GM12892 (cell line): ENCODE measurements around the gene AP5B1.

Experiments
- POLR2A ChIP-seq: IDR thresholded peaks from 2 replicates; pipeline ENCODE4 v1.6.1; 2011; ENCODE audit warnings: low read depth, low read length, control low read depth
- POLR2AphosphoS5 ChIP-seq: IDR thresholded peaks from 2 replicates; pipeline ENCODE4 v1.6.1; 2011; ENCODE audit warnings: low read depth, low read length, control low read depth
- TAF1 ChIP-seq: IDR thresholded peaks from 2 replicates; pipeline ENCODE4 v1.6.1; 2011; ENCODE audit warnings: low read depth, mild to moderate bottlenecking, control low read depth, low read length, borderline replicate concordance

DNA sequence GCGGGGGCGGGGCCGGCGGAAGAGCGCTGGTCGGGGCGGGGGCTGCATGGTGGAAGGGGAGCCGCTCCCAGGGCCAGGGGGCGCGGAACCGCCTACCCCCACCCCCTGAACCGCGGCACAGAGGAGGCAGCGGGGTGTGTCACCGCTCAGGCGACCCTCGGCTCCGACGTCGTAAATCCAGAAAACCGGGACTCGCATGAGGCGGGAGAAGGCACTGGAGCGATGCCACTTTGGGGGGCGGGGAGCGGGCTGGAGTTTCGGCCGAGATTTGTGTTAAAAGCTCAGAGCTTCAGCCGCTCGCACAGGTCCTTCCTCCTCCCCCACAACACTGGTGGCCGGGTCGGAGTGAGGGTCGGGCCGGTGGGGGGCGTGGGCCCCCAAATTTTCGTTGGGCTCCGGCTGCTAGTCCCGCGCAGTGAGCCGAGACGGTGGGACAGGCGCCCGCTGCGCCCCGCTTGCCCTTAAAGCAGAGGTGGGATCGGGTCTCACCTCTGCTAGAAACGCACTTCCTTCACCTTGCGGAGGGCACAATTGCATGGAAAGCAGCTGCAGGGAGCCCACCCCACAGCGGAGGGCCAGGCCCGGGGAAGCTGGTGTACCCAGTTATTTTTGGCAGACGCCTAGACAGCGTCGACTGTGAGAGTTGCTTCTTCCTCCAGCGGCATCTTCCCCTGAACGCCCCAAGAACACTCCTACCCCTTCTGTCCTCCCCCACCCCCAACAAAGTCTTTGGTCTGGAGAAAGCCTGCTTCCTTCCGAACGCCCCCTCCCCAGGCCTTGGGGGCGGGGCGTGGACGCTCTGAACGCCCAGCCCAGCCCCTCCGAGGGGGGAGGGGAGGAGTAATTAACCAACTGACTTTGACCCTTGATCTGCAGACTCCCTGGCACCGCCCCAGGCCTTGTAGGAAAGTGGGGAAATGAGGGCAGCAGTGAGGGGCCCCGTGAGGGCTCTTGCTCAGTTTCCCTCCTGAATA is 7.2 kb upstream of the AP5B1 start:
- TF ChIP-seq POLR2A (no peak), POLR2AphosphoS5 (no peak), TAF1 (no peak)
